AG10803 (cell line): ENCODE data around the gene MIER1.
"Not testable (repeated sequence)": the region's sequence is repeated elsewhere in the genome, so short reads cannot be mapped to it uniquely, and the experiment has no call there.

Experiments used
- DNase-seq: peaks from one replicate; pipeline ENCODE4 v3.0.0; 2010; ENCODE audit warnings: low read depth
- H3K4me3 ChIP-seq: 2 replicates; pipeline ENCODE4 v1.5.1; 2011; ENCODE audit warnings: mild to moderate bottlenecking, low read length, control low read depth
- CTCF ChIP-seq: conservative IDR thresholded peaks from 2 replicates; pipeline ENCODE4 v1.5.1; 2011; ENCODE audit warnings: mild to moderate bottlenecking, low read length, control low read depth, inconsistent platforms

MIER1 gene

GRCh38 chr1:66924756-66925557 is at the start of gene MIER1, which contains the start of gene DNAI4:
MIER1 (plus strand) TSS chr1:66924990; CDS start chr1:66925029, 39 bp downstream.
DNAI4 (minus strand) TSS chr1:66924856; CDS start chr1:66924831, 25 bp downstream.
- peak within 1 kb of the TSS; percentile 86 for H3K4me3 ChIP-seq
- DNase-seq = peak; percentile 98
- peak; percentile 28 for TF ChIP-seq CTCF

- no peak overlapping the region for H3K4me3 ChIP-seq
- TF ChIP-seq CTCF = no peak
- DNase-seq = no peak
Measured at GRCh38 chr1:66876664-66877063, 48.1 kb upstream of the MIER1 start.

- H3K4me3 ChIP-seq = no peak overlapping the region
- no peak for DNase-seq
- no peak for TF ChIP-seq CTCF
Measured at GRCh38 chr1:66889030-66889429, 35.8 kb upstream of the MIER1 start.

GRCh38 chr1:66890621-66891020 is 34.2 kb upstream of the MIER1 start:
- no peak for TF ChIP-seq CTCF
- peak; percentile 1 for DNase-seq
- H3K4me3 ChIP-seq = no peak overlapping the region

- TF ChIP-seq CTCF = no peak
- no peak overlapping the region for H3K4me3 ChIP-seq
- no peak for DNase-seq
Measured at GRCh38 chr1:66893712-66894111, 31.1 kb upstream of the MIER1 start.

GRCh38 chr1:66915203-66915602 is 9.6 kb upstream of the MIER1 start:
- not testable (repeated sequence) for DNase-seq

GRCh38 chr1:66916320-66916719 is 8.5 kb upstream of the MIER1 start:
- H3K4me3 ChIP-seq = no peak overlapping the region
- peak; percentile 48 for DNase-seq

More at GRCh38 chr1:66915203-66915602, 9.6 kb upstream of the MIER1 start:
- not testable (repeated sequence) for H3K4me3 ChIP-seq

More at GRCh38 chr1:66916320-66916719, 8.5 kb upstream of the MIER1 start:
- no peak for TF ChIP-seq CTCF
